NCI-H1417 treated with DMSO at 0.1 percent for 48 hours (cell line): ENCODE results near the gene TP73.

Source experiments
- DNase-seq: peaks from one replicate; lab custom pipeline; 2025; lab: John Stamatoyannopoulos, UW

Gene TP73

GRCh38 chr1:3634059-3634800 lies 18.1 kb upstream of the TP73 start:
- no peak for DNase-seq

DNA sequence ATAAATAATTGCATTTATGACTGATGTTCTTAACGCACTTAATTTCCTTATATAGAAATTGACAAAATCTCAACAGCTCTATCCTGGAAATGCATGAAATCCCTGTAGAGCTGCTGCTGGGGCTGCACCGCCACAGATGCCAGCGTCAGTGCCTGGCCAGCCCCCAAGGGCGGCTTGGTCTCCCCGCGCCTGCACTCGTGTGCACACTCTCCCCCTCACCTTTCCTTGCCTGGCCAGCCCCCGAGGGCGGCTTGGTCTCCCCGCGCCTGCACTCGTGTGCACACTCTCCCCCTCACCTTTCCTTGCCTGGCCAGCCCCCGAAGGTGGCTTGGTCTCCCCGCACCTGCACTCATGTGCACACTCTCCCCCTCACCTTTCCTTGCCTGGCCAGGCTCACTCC lies 16.2 kb upstream of the TP73 start:
- DNase-seq = no peak

DNA sequence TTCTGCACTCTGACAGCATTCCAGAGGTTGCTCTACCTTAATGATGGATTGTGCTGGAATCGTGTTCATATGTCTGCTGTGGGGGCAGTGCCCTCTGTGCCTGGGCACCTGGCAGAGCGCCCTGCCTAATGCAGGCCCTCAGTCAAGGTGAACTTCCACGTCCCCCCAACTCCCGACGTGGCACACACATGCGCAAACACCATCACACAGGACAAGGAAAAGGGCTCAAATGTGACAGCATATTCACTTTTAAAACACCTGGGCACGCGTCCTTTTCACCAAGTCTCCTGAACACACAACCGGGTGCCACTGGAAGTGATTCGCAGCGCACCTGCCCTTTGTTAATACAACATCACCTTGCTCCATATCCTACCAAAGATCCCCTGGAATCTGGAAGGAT lies 15.8 kb upstream of the TP73 start:
- no peak for DNase-seq

DNA sequence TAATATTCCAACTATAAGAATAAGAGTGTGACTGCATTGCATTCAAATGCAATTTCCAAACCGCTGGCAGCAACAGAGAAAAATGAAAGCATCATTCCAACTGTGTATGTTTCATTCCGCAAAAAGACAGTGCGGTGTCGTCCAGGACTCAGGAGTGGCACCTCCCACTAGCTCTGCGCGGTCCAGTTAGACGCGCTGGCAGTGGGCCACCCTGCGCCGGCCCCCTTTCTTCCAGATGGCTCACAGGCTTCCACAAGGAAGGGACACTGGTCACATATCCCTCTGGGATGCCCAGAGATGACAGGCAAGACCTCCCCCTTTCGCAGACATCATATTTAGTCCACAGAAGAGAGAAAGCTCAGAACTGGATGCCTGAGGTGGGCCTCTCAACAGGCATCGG lies 14.3 kb upstream of the TP73 start:
- no peak for DNase-seq

GRCh38 chr1:3638676-3639075 lies 13.6 kb upstream of the TP73 start:
- DNase-seq = no peak

DNA sequence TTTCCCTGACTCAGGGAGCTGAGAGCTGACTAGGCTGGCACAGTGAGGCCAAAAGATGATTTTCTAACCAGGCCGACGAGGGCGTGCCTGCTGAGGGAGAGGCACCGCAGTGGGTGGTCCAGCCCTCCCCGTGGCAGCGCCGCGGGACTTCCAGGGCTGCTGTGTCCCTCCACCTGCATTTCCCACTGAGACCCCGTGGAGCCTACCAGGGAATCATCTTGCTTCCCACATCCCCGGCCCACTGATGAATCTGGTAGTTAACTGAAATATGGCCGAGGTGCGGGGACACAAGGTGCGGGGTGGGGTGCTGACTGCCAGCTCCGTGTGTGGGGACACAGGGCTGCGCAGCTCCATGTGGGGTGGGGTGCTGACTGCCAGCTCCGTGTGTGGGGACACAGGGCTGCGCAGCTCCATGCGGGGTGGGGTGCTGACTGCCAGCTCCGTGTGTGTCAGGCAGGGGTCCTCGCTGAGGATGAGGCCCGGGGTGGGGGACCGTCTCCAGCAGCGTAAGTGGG lies 12.9 kb upstream of the TP73 start:
- DNase-seq = no peak

- DNase-seq = no peak
Measured at GRCh38 chr1:3640121-3640837, 12.0 kb upstream of the TP73 start.

GRCh38 chr1:3641046-3641760 lies 11.1 kb upstream of the TP73 start:
- DNase-seq = no peak

- DNase-seq = no peak
Measured at GRCh38 chr1:3641816-3642215, 10.5 kb upstream of the TP73 start.

- no peak for DNase-seq
Measured at GRCh38 chr1:3642919-3643675, 9.2 kb upstream of the TP73 start.

DNA sequence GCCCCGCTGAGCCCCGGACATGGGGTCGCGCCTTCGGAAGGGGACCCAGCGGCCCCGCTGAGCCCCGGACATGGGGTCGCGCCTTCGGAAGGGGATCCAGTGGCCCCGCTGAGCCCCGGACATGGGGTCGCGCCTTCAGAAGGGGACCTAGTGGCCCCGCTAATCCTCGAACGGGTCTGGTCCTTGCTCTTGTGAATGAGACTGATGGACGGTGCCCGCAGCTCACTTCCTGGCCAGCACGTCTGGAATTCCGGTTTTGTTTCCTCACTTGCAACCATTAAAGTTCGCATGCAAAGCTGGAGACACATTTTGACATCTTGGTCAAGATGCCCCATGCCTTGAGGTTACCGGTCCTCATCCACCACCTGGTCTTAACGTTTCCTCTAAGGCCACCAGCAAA lies 8.0 kb upstream of the TP73 start:
- DNase-seq = no peak

DNA sequence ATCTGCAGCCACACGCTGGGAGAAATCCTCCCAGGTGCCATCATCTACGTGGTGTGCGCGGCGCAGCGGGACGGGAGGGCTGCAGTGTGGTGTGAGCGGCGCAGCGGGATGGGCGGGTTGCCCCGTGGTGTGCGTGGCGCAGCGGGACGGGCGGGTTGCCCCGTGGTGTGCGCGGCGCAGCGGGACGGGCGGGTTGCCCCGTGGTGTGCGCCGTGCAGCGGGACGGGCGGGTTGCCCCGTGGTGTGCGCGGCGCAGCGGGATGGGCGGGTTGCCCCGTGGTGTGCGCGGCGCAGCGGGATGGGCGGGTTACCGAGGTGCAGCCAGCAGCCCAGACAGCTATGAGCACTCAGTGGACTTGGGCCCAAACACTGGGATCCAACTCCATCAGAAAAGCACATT lies 7.1 kb upstream of the TP73 start:
- no peak for DNase-seq

- DNase-seq = no peak
Measured at GRCh38 chr1:3645666-3646355, 6.5 kb upstream of the TP73 start.

GRCh38 chr1:3646596-3646995 lies 5.7 kb upstream of the TP73 start:
- DNase-seq = no peak

GRCh38 chr1:3649342-3650247 lies 2.7 kb upstream of the TP73 start, which contains the start of gene WRAP73:
WRAP73 (minus strand) TSS chr1:3650103; CDS start chr1:3649999, 104 bp downstream.
- no peak for DNase-seq

DNA sequence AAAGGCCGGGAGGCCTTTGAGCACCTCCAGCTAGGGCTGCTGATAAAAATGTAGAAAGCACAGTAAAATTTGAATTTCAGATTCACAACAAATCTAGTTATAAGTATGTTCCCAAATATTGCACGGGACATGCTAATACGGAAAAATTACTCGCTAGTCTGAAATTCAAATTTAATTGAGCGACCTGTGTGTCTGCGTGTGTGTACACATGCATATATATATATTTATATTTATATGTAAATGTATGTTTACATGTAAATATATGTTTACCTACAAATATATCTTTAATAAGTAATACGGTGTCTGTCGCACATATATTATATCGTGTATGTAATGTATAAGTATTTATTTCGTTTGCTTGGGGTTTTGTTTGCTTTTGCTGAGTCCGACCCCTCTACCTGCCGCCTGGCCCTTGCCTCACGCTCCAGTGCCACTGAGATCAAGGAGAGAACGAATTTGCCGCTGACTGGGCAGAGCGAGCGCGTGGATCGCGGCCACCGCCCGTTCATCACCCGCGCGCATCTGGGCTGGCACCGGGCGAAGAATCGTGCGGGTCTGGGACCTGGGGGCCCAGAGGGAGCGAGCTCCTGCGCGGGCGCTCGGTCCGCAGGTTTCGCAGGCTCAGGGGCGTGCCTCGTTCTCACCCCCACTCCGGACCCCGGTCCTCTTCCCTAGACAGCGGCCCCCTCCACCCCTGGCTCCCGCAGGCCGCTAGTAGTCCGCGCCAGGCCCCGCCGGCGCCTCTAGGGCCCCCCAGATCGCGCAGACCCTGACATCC lies 1.9 kb upstream of the TP73 start:
- no peak for DNase-seq

DNA sequence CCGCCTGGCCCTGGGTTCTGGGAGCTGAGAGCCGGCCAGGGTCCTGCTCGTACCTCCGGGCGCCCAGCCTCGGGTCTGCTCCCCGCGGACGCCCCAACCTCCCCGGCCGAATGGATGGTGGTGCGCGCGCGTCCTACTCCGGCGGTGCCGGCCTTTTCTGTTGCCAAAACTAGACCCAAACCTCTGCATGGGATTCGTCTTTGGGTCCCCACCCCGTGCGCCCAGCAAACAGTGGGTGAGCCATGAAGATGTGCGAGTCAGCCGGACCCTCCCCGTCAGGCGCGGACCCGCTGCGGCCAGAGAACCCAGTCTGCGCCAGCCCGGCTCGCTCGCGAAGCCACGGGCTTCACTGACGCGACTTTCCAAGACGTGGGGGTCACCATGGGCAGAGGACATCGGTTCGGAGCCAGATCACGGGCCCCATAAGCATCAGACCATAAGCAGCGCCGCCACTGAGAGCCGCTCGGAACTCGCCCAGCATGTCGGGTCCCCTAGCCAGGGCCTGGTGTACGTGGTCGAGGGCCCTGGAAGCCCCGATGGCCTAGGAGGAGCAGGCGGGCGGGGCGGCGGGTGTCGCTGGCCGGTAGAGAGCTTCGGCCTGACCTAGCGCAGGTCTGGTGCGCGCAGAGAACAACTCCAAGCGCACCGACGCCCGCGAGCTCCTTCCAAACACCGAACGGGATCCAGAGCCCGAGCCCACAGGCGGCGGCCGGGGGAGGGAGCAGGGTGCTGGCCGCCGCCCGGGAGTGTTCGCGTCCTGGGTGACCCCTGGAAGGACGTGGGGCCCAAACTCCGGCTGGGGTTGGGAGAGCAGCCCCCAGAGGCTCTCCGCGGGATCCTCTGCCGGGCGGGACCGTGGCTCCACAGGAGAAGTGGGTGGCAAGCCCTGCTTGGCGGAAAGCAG lies 1.0 kb upstream of the TP73 start:
- no peak for DNase-seq

- DNase-seq = no peak
Measured at GRCh38 chr1:3652548-3653285, 401 bp downstream of the TP73 start.
